Adrenal gland (tissue), 12 donors: ENCODE measurements around the gene NRAP. TPM values are rescaled to one million over a fixed set of nuclear protein-coding genes. Genes with fewer than 3 reads are reported as not detected.

Experiments
- DNase-seq, 7 donors: peaks; one replicate each; pipeline ENCODE4 v3.0.0-alpha.2; 2019 to 2020
- H3K27ac ChIP-seq, 5 donors: fragments of 200-600 bp; sonication (generic) in 4 of 5; 1 replicate in 3 of 5; 2 replicates in 2 of 5; pipeline versions ENCODE4 v1.5.1 to v1.8.0; 2016 to 2020; ENCODE audit warnings: mild to moderate bottlenecking in 1 of 5
- H3K27me3 ChIP-seq: fragments of 200-600 bp; 2 replicates; pipeline ENCODE4 v1.8.0; 2021
- H3K36me3 ChIP-seq, 2 donors: fragments of 200-600 bp; replicated peaks in 1 of 2; 1 replicate in 1 of 2; 2 replicates in 1 of 2; pipeline versions ENCODE4 v1.5.1 to v1.8.0; 2018 to 2022
- H3K4me1 ChIP-seq, 2 donors: fragments of 200-600 bp; replicated peaks in 1 of 2; 1 replicate in 1 of 2; 2 replicates in 1 of 2; pipeline versions ENCODE4 v1.5.1 to v1.8.0; 2018 to 2021
- H3K4me3 ChIP-seq, 4 donors: fragments of 200-600 bp; sonication (generic) in 3 of 4; one replicate each; pipeline ENCODE4 v1.5.1; 2016 to 2018
- H3K9me3 ChIP-seq, 3 donors: fragments of 200-600 bp; sonication (generic) in 1 of 3; replicated peaks in 1 of 3; 1 replicate in 2 of 3; 2 replicates in 1 of 3; pipeline versions ENCODE4 v1.5.1 to v1.8.0; 2016 to 2021
- POLR2A ChIP-seq, 2 donors: fragments of 450-650 bp; IDR thresholded peaks; one replicate each; pipeline ENCODE4 v1.6.1; 2017; ENCODE audit warnings: antibody characterized with exemption in 2 of 2, mild to moderate bottlenecking in 2 of 2, moderate library complexity in 1 of 2
- WGBS, 4 donors: extraction: QIAGEN DNeasy Blood & Tissue Kit in 2 of 4; methylation state at CpG; one replicate each; pipeline versions ENCODE4 v1.1.5 to v1.1.7; 2013 to 2017; 5-methylcytosine and 5-hydroxymethylcytosine counted together
- intact Hi-C, 2 donors: fragments of 100-400 bp; cut with DNase I; formaldehyde crosslinking; loops; one replicate each; pipeline versions ENCODE4 v1.14.1 to v1.15.0; 2022 to 2023
- polyA plus RNA-seq, 3 donors: library from polyadenylated mRNA; stranded (reverse); fragments of 200-250 nt in 2 of 3; fragments of 350-450 nt in 1 of 3; fragmentation: Illumina TruSeq in 1 of 3; extraction: RNeasy Lipid Tissue Mini Kit (QIAGEN cat#74804) in 1 of 3; gene quantifications; one replicate each; pipeline ENCODE4 v1.2.3, GENCODE V29; 2013 to 2014
- total RNA-seq, 9 donors: library from RNA; depleted of rRNA in 4 of 9; stranded (reverse); fragments of >200 nt in 4 of 9; fragments of 120-200 nt in 1 of 9; fragmentation: NEBNext Ultra II Directional in 1 of 9; extraction: Animal tissue kit (Norgen Biotek cat#: 25700) in 1 of 9; gene quantifications; one replicate each; pipeline versions ENCODE4 v1.1.0 to v1.2.4, GENCODE V29; 2013 to 2023
- TF ChIP-seq, protein P1 (sequence below), 6 experiments: fragments of 450-650 bp in 4 of 6; fragments of 200-600 bp in 2 of 6; sonication (generic) in 1 of 6; IDR thresholded peaks; 1 replicate in 5 of 6; 2 replicates in 1 of 6; pipeline versions ENCODE4 v1.5.1 to v1.8.0; 2016 to 2021; ENCODE audit warnings: antibody characterized with exemption in 6 of 6, mild to moderate bottlenecking in 2 of 6, moderate library complexity in 1 of 6
- donor health status: healthy with polysubstance abuse.
- donor health status: Bipolar disorder and iron deficiency.
- donor health status: DM: yes; HTN: yes; CAD: no.
- donor health status: DM: no; HTN: no; CAD: no.
- donor health status: DM: no; HTN: no; CAD: no.
- donor health status: DM: yes; HTN: yes; CAD: no.

Gene NRAP
- total and polyA plus RNA-seq, 12 donors, result 0.03 to 2.0 (median 0.09) TPM; not detected in 8

GRCh38 chr10:113692271-113692670 is 28.4 kb upstream of the NRAP start:
- intact Hi-C loops, result no loop called here
- H3K36me3 ChIP-seq, result no peaks in the 10 kb centered on the region
- no peaks in the 10 kb centered on the region for H3K27me3 ChIP-seq
- DNase-seq, result no peak
- 92 to 100% (median 95%) methylated on average over 4 to 6 of the region's 6 CpGs for WGBS, 4 donors
- no peak for TF ChIP-seq POLR2A (IDR thresholded peaks at IDR 0.05)
- TF ChIP-seq, protein P1, sequence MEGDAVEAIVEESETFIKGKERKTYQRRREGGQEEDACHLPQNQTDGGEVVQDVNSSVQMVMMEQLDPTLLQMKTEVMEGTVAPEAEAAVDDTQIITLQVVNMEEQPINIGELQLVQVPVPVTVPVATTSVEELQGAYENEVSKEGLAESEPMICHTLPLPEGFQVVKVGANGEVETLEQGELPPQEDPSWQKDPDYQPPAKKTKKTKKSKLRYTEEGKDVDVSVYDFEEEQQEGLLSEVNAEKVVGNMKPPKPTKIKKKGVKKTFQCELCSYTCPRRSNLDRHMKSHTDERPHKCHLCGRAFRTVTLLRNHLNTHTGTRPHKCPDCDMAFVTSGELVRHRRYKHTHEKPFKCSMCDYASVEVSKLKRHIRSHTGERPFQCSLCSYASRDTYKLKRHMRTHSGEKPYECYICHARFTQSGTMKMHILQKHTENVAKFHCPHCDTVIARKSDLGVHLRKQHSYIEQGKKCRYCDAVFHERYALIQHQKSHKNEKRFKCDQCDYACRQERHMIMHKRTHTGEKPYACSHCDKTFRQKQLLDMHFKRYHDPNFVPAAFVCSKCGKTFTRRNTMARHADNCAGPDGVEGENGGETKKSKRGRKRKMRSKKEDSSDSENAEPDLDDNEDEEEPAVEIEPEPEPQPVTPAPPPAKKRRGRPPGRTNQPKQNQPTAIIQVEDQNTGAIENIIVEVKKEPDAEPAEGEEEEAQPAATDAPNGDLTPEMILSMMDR (IDR thresholded peaks at IDR 0.05), result no peak
- H3K27ac ChIP-seq, result no peak overlapping the region
- no peak overlapping the region for H3K4me3 ChIP-seq
- peaks cover 0 to 19% (median 0%) of the 10 kb centered on the region in 3 donors for H3K9me3 ChIP-seq
- no peaks in the 10 kb centered on the region for H3K4me1 ChIP-seq

GRCh38 chr10:113691381-113691780 is 27.5 kb upstream of the NRAP start:
- peaks cover 0 to 26% (median 8%) of the 10 kb centered on the region in 3 donors for H3K9me3 ChIP-seq

GRCh38 chr10:113690749-113691148 is 26.9 kb upstream of the NRAP start:
- H3K9me3 ChIP-seq, result peaks cover 0 to 26% (median 11%) of the 10 kb centered on the region in 3 donors
- no peaks in the 10 kb centered on the region for H3K4me1 ChIP-seq
- intact Hi-C loops, result no loop called here
- no peaks in the 10 kb centered on the region for H3K36me3 ChIP-seq
- no peak for TF ChIP-seq POLR2A (IDR thresholded peaks at IDR 0.05)
- TF ChIP-seq, protein P1 (IDR thresholded peaks at IDR 0.05), result no peak
- no peak overlapping the region for H3K4me3 ChIP-seq
- H3K27me3 ChIP-seq, result no peaks in the 10 kb centered on the region
- no peak overlapping the region for H3K27ac ChIP-seq
- WGBS, 4 donors, result 63 to 67% (median 65%) methylated on average over 3 of the region's 3 CpGs
- DNase-seq, result no peak

More at GRCh38 chr10:113691381-113691780, 27.5 kb upstream of the NRAP start:
- H3K36me3 ChIP-seq, result no peaks in the 10 kb centered on the region
- no peak for DNase-seq
- TF ChIP-seq POLR2A (IDR thresholded peaks at IDR 0.05), result no peak
- TF ChIP-seq, protein P1 (IDR thresholded peaks at IDR 0.05), result no peak
- no peaks in the 10 kb centered on the region for H3K27me3 ChIP-seq
- whole genome bisulfite sequencing, 4 donors, result 70 to 100% (median 98%) methylated on average over 2 of the region's 2 CpGs; no CpG with 5 or more reads in 1 of the 4 donors
- H3K4me1 ChIP-seq, result no peaks in the 10 kb centered on the region
- no peak overlapping the region for H3K4me3 ChIP-seq
- intact Hi-C loops, result no loop called here
- no peak overlapping the region for H3K27ac ChIP-seq

GRCh38 chr10:113689574-113689973 is 25.7 kb upstream of the NRAP start:
- H3K4me1 ChIP-seq, result no peaks in the 10 kb centered on the region
- peaks cover 0 to 26% (median 11%) of the 10 kb centered on the region in 3 donors for H3K9me3 ChIP-seq
- intact Hi-C loops, result no loop called here
- DNase-seq, result no peak
- no peak for TF ChIP-seq POLR2A (IDR thresholded peaks at IDR 0.05)
- TF ChIP-seq, protein P1 (IDR thresholded peaks at IDR 0.05), result no peak
- H3K27me3 ChIP-seq, result no peaks in the 10 kb centered on the region
- no peak overlapping the region for H3K4me3 ChIP-seq
- no peak overlapping the region for H3K27ac ChIP-seq
- 67 to 87% (median 73%) methylated on average over 3 of the region's 3 CpGs for WGBS, 4 donors
- H3K36me3 ChIP-seq, result no peaks in the 10 kb centered on the region
